Stimulated activated CD8-positive, alpha-beta memory T cell treated with anti-CD3 and anti-CD28 coated beads, Interleukin-15, amount 100 ng/mL, for 1 hour (primary cell): Measurements from ENCODE around the gene DBET.
"Not testable (repeated sequence)": the region's sequence is repeated elsewhere in the genome, so short reads cannot be mapped to it uniquely, and the experiment has no call there.

ENCODE experiments used
- DNase-seq: peaks from one replicate; pipeline ENCODE4 v3.0.0-alpha.2; 2020; ENCODE audit warnings: low read depth

Gene DBET

GRCh38 chr4:190049378-190050239 lies 14.7 kb upstream of the DBET start:
- DNase-seq: not testable (repeated sequence)

GRCh38 chr4:190058997-190059396 lies 5.3 kb upstream of the DBET start:
- not testable (repeated sequence) for DNase-seq

- DNase-seq: not testable (repeated sequence)
Measured at GRCh38 chr4:190064805-190065204, 503 bp downstream of the DBET start.

- DNase-seq: not testable (repeated sequence)
Measured at GRCh38 chr4:190068351-190068750, 4.0 kb downstream of the DBET start.

GRCh38 chr4:190093052-190093451 lies 28.8 kb downstream of the DBET start:
- DNase-seq: not testable (repeated sequence)

GRCh38 chr4:190094031-190094430 lies 29.7 kb downstream of the DBET start:
- DNase-seq: not testable (repeated sequence)

GRCh38 chr4:190095335-190095734 lies 31.0 kb downstream of the DBET start:
- DNase-seq: not testable (repeated sequence)

GRCh38 chr4:190099605-190100004 lies 35.3 kb downstream of the DBET start:
- not testable (repeated sequence) for DNase-seq

- not testable (repeated sequence) for DNase-seq
Measured at GRCh38 chr4:190101525-190101924, 37.2 kb downstream of the DBET start.

GRCh38 chr4:190106191-190106590 lies 41.9 kb downstream of the DBET start:
- not testable (repeated sequence) for DNase-seq

- not testable (repeated sequence) for DNase-seq
Measured at GRCh38 chr4:190106611-190107480, 42.5 kb downstream of the DBET start.

- not testable (repeated sequence) for DNase-seq
Measured at GRCh38 chr4:190107766-190108485, 43.6 kb downstream of the DBET start.

- DNase-seq: not testable (repeated sequence)
Measured at GRCh38 chr4:190108756-190109155, 44.5 kb downstream of the DBET start.

- not testable (repeated sequence) for DNase-seq
Measured at GRCh38 chr4:190109390-190110011, 45.2 kb downstream of the DBET start.

GRCh38 chr4:190110033-190110432 lies 45.7 kb downstream of the DBET start:
- DNase-seq: not testable (repeated sequence)

- DNase-seq: not testable (repeated sequence)
Measured at GRCh38 chr4:190110570-190111295, 46.4 kb downstream of the DBET start.

- DNase-seq: not testable (repeated sequence)
Measured at GRCh38 chr4:190112879-190113278, 48.6 kb downstream of the DBET start.

GRCh38 chr4:190114991-190115390 lies 50.7 kb downstream of the DBET start:
- not testable (repeated sequence) for DNase-seq
